ENCODE results near the gene MARF1.

DNA sequence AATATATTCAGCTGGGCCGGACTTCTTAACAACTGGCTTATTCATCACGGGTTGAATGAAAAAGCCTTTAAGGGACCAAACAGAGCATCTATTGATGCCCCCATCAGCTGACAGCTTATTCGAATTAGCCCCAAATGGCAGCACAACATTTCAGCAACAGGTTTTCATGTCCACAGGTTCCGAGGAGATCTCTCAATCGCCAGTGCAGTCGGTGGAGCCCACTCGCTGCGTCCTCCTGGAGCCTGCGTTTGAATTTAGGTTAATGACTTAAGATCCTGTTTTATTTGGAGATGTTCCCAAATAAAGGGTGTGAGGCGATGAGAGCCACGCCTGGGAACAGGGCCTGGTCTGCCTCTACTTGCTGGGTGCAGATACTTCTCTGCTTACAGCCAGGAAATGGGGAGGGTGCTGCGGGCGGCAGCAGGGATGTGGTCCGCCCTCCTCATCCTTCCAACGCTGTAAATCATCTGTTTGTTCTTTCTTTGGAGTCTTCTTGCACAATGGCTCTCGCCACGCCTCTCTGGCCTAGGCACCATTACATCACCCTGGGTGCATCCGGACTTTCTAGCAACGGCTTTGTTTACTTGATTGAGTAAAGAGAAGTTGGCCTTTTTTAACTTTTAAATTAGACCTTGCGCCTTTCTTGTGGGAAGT lies 29.7 kb upstream of the MARF1 start:
- TF ChIP-seq, protein P1, sequence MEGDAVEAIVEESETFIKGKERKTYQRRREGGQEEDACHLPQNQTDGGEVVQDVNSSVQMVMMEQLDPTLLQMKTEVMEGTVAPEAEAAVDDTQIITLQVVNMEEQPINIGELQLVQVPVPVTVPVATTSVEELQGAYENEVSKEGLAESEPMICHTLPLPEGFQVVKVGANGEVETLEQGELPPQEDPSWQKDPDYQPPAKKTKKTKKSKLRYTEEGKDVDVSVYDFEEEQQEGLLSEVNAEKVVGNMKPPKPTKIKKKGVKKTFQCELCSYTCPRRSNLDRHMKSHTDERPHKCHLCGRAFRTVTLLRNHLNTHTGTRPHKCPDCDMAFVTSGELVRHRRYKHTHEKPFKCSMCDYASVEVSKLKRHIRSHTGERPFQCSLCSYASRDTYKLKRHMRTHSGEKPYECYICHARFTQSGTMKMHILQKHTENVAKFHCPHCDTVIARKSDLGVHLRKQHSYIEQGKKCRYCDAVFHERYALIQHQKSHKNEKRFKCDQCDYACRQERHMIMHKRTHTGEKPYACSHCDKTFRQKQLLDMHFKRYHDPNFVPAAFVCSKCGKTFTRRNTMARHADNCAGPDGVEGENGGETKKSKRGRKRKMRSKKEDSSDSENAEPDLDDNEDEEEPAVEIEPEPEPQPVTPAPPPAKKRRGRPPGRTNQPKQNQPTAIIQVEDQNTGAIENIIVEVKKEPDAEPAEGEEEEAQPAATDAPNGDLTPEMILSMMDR (IDR thresholded peaks at IDR 0.05), result no peak
- peak; percentile 76 for TF ChIP-seq EP300 (IDR thresholded peaks at IDR 0.05)
